Panc1 (cell line): Measurements from ENCODE around the gene UBE2E2. TPM values are rescaled to one million over a fixed set of nuclear protein-coding genes. Genes with fewer than 3 reads are reported as not detected.

ENCODE experiments used
- ATAC-seq: fragments of 200-7000 bp; cut with Tn5 transposase; 2 replicates; pipeline ENCODE4 v1.9.1; 2020; ENCODE audit warnings: mild to moderate bottlenecking, moderate library complexity
- BruUV-seq: library from RNA; stranded (reverse); fragments of 400-500 nt; replicated peaks from 2 replicates; lab custom pipeline; 2021; lab: Mats Ljungman, UMichigan
- CTCF ChIA-PET: fragments of 300-600 bp; sonication (Branson Sonifier 250); formaldehyde crosslinking; loops from one replicate; lab custom pipeline; 2022; ENCODE audit warnings: antibody characterized with exemption; lab: Charles Lee
- POLR2A ChIA-PET: fragments of 300-600 bp; sonication (Branson Sonifier 250); formaldehyde crosslinking; loops from one replicate; lab custom pipeline; 2022; ENCODE audit warnings: antibody characterized with exemption; lab: Charles Lee
- DNase-seq: peaks from one replicate; pipeline ENCODE4 v3.0.0-alpha.2; 2010; ENCODE audit warnings: low read depth, low spot score
- H3K27ac ChIP-seq: 2 replicates; pipeline ENCODE4 v1.5.1; 2011; ENCODE audit warnings: mild to moderate bottlenecking, low read length, inconsistent platforms
- H3K27me3 ChIP-seq: fragments of 200-500 bp; sonication (Bioruptor generic); 2 replicates; pipeline ENCODE4 v1.6.0; 2014; ENCODE audit warnings: low read length, inconsistent platforms; ENCODE audit not compliant: control insufficient read depth, insufficient read depth
- H3K36me3 ChIP-seq: fragments of 200-500 bp; sonication (Bioruptor generic); 2 replicates; pipeline ENCODE4 v1.5.1; 2014; ENCODE audit warnings: inconsistent platforms, mild to moderate bottlenecking, low read length, moderate library complexity; ENCODE audit not compliant: control insufficient read depth, insufficient read depth
- H3K4me1 ChIP-seq: 2 replicates; pipeline ENCODE4 v1.5.1; 2011; ENCODE audit warnings: inconsistent platforms, mild to moderate bottlenecking, low read length, moderate library complexity; ENCODE audit not compliant: control insufficient read depth, insufficient read depth
- H3K4me3 ChIP-seq, 2 experiments: 2 replicates each; pipeline ENCODE4 v1.5.1; 2011 to 2012; ENCODE audit warnings: low read depth in 2 of 2, low read length in 2 of 2, mild to moderate bottlenecking in 2 of 2, inconsistent platforms in 1 of 2, moderate library complexity in 1 of 2
- H3K9me3 ChIP-seq: fragments of 200-500 bp; sonication (Bioruptor generic); 2 replicates; pipeline ENCODE4 v1.5.1; 2014; ENCODE audit warnings: low read depth, mild to moderate bottlenecking, inconsistent platforms, low read length, moderate library complexity; ENCODE audit not compliant: control insufficient read depth, insufficient read depth
- CTCF ChIP-seq: fragments of 450-650 bp; IDR thresholded peaks from 2 replicates; pipeline ENCODE4 v1.5.1; 2017; ENCODE audit warnings: mild to moderate bottlenecking
- POLR2AphosphoS5 ChIP-seq: IDR thresholded peaks from 2 replicates; pipeline ENCODE4 v1.6.1; 2012; ENCODE audit warnings: mild to moderate bottlenecking, low read depth, low read length, moderate library complexity
- SIN3A ChIP-seq: IDR thresholded peaks from 2 replicates; pipeline ENCODE4 v1.6.1; 2012; ENCODE audit warnings: low read depth, mild to moderate bottlenecking, low read length, moderate library complexity, borderline replicate concordance; ENCODE audit not compliant: insufficient read depth
- TCF7L2 ChIP-seq: IDR thresholded peaks from 2 replicates; pipeline ENCODE4 v1.6.1; 2011; ENCODE audit warnings: mild to moderate bottlenecking, low read depth, low read length, inconsistent platforms
- in situ Hi-C: cut with HindIII; loops from 2 replicates; pipeline ENCODE4 v1.10.0; 2016; ENCODE audit warnings: low sequenced_read_pairs, low pct_unique_long_range_greater_than_20kb
- intact Hi-C: fragments of 100-400 bp; cut with micrococcal nuclease; formaldehyde crosslinking; loops from one replicate; pipeline ENCODE4 v1.10.0; 2022; ENCODE audit not compliant: unreplicated experiment
- total RNA-seq: library from RNA; stranded (reverse); gene quantifications from one replicate; pipeline ENCODE4 v1.2.1, GENCODE V29; 2021; ENCODE audit not compliant: unreplicated experiment
- TF ChIP-seq, protein P1 (sequence below), 2 experiments: IDR thresholded peaks; 2 replicates each; pipeline ENCODE4 v1.6.1; 2011 to 2012; ENCODE audit warnings: low read depth in 2 of 2, control low read depth in 1 of 2, low read length in 1 of 2, mild to moderate bottlenecking in 1 of 2, moderate library complexity in 1 of 2; ENCODE audit not compliant: insufficient read depth in 1 of 2

Gene UBE2E2
- total RNA-seq, 1 experiment from 2014 or later = 38.2 TPM

GRCh38 chr3:23395115-23395514 is 192.0 kb downstream of the UBE2E2 start:
- BruUV-seq = no TSS peak
- TF ChIP-seq, protein P1, sequence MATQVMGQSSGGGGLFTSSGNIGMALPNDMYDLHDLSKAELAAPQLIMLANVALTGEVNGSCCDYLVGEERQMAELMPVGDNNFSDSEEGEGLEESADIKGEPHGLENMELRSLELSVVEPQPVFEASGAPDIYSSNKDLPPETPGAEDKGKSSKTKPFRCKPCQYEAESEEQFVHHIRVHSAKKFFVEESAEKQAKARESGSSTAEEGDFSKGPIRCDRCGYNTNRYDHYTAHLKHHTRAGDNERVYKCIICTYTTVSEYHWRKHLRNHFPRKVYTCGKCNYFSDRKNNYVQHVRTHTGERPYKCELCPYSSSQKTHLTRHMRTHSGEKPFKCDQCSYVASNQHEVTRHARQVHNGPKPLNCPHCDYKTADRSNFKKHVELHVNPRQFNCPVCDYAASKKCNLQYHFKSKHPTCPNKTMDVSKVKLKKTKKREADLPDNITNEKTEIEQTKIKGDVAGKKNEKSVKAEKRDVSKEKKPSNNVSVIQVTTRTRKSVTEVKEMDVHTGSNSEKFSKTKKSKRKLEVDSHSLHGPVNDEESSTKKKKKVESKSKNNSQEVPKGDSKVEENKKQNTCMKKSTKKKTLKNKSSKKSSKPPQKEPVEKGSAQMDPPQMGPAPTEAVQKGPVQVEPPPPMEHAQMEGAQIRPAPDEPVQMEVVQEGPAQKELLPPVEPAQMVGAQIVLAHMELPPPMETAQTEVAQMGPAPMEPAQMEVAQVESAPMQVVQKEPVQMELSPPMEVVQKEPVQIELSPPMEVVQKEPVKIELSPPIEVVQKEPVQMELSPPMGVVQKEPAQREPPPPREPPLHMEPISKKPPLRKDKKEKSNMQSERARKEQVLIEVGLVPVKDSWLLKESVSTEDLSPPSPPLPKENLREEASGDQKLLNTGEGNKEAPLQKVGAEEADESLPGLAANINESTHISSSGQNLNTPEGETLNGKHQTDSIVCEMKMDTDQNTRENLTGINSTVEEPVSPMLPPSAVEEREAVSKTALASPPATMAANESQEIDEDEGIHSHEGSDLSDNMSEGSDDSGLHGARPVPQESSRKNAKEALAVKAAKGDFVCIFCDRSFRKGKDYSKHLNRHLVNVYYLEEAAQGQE (IDR thresholded peaks at IDR 0.05; ENCODE audit: insufficient read depth in 1 of 2, low read depth in 2 of 2, low read length in 1 of 2) = no peak
- TF ChIP-seq POLR2AphosphoS5 (no peak), SIN3A (no peak), TCF7L2 (no peak), CTCF (no peak)
- ATAC-seq (no peak), DNase-seq (no peak)
- ChIA-PET CTCF (no interaction called here), POLR2A (no interaction called here)
- Histone ChIP-seq H3K4me3 (no peak overlapping the region), H3K27me3 (no peaks in the 10 kb centered on the region), H3K27ac (no peak overlapping the region), H3K9me3 (no peaks in the 10 kb centered on the region), H3K4me1 (no peaks in the 10 kb centered on the region), H3K36me3 (no peaks in the 10 kb centered on the region)
- in situ Hi-C loops = no loop called here
- intact Hi-C loops = no loop called here

- ATAC-seq (no peak), DNase-seq (no peak)
- H3K27ac ChIP-seq = no peak overlapping the region
- in situ Hi-C loops (no loop called here), intact Hi-C loops (no loop called here)
- H3K36me3 ChIP-seq = no peaks in the 10 kb centered on the region
- no peaks in the 10 kb centered on the region for H3K27me3 ChIP-seq
- no peaks in the 10 kb centered on the region for H3K9me3 ChIP-seq
- no TSS peak for BruUV-seq
- H3K4me1 ChIP-seq = no peaks in the 10 kb centered on the region
- POLR2A ChIA-PET = no interaction called here
- CTCF ChIA-PET = no interaction called here
- no peak overlapping the region for H3K4me3 ChIP-seq
- TF ChIP-seq TCF7L2 = no peak
- TF ChIP-seq, protein P1 (IDR thresholded peaks at IDR 0.05; ENCODE audit: insufficient read depth in 1 of 2, low read depth in 2 of 2, low read length in 1 of 2) = no peak
- TF ChIP-seq SIN3A = no peak
- no peak for TF ChIP-seq POLR2AphosphoS5
- no peak for TF ChIP-seq CTCF
These were observed 193.6 kb downstream of the UBE2E2 start for GRCh38 chr3:23396746-23397145.
